Smooth muscle cell (in vitro differentiated cells): ENCODE results near the gene KMT2A. TPM values are rescaled to one million over a fixed set of nuclear protein-coding genes. Genes with fewer than 3 reads are reported as not detected.

Source experiments
- DNase-seq: peaks from one replicate; lab custom pipeline; 2025; ENCODE audit not compliant: unreplicated experiment; lab: John Stamatoyannopoulos, UW
- H2AFZ ChIP-seq: fragments of 200-600 bp; sonication (generic); 2 replicates; pipeline ENCODE4 v1.6.0; 2016; ENCODE audit warnings: antibody characterized with exemption, low read depth, mild to moderate bottlenecking
- H3F3A ChIP-seq: fragments of 200-600 bp; sonication (generic); 2 replicates; pipeline ENCODE4 v1.6.0; 2017; ENCODE audit warnings: antibody characterized with exemption, low read depth
- H3K27ac ChIP-seq: fragments of 200-600 bp; sonication (generic); 2 replicates; pipeline ENCODE4 v1.5.1; 2016; ENCODE audit warnings: low read depth, mild to moderate bottlenecking
- H3K27me3 ChIP-seq: fragments of 200-600 bp; sonication (generic); 2 replicates; pipeline ENCODE4 v1.6.1; 2016; ENCODE audit warnings: low read depth, mild to moderate bottlenecking
- H3K36me3 ChIP-seq: fragments of 200-600 bp; sonication (generic); 2 replicates; pipeline ENCODE4 v1.5.1; 2016; ENCODE audit warnings: low read depth
- H3K4me1 ChIP-seq: fragments of 200-600 bp; sonication (generic); 2 replicates; pipeline ENCODE4 v1.5.1; 2016; ENCODE audit warnings: low read depth
- H3K4me2 ChIP-seq: fragments of 200-600 bp; sonication (generic); 2 replicates; pipeline ENCODE4 v1.6.0; 2016; ENCODE audit warnings: mild to moderate bottlenecking
- H3K4me3 ChIP-seq: fragments of 200-600 bp; sonication (generic); 2 replicates; pipeline ENCODE4 v1.5.1; 2016; ENCODE audit warnings: mild to moderate bottlenecking
- H3K79me2 ChIP-seq: fragments of 200-600 bp; sonication (generic); 2 replicates; pipeline ENCODE4 v1.6.0; 2016; ENCODE audit warnings: low read depth, mild to moderate bottlenecking
- H3K9ac ChIP-seq: fragments of 200-600 bp; sonication (generic); 2 replicates; pipeline ENCODE4 v1.6.0; 2016; ENCODE audit warnings: low read depth
- H3K9me3 ChIP-seq: fragments of 200-600 bp; sonication (generic); replicated peaks from 2 replicates; pipeline ENCODE4 v1.5.1; 2016; ENCODE audit warnings: low read depth
- H4K20me1 ChIP-seq: fragments of 200-600 bp; sonication (generic); 2 replicates; pipeline ENCODE4 v1.6.0; 2016; ENCODE audit warnings: low read depth
- CTCF ChIP-seq: fragments of 200-600 bp; sonication (generic); IDR thresholded peaks from 2 replicates; pipeline ENCODE4 v1.5.1; 2017; ENCODE audit warnings: borderline replicate concordance, mild to moderate bottlenecking, antibody characterized with exemption; ENCODE audit not compliant: insufficient read depth, poor library complexity, severe bottlenecking
- WGBS: methylation state at CpG from one replicate; pipeline ENCODE4 v1.1.7; 2016; ENCODE audit warnings: low lambda C conversion rate; 5-methylcytosine and 5-hydroxymethylcytosine counted together
- polyA plus RNA-seq: library from polyadenylated mRNA; unstranded; fragments of >200 nt; fragmentation: Nextera tagmentation; extraction: Ambion mirVana; gene quantifications from 2 replicates; pipeline ENCODE4 v1.2.1, GENCODE V29; 2016
- total RNA-seq: library from RNA; depleted of rRNA; stranded (reverse); fragments of >200 nt; gene quantifications from 2 replicates; pipeline ENCODE4 v1.2.3, GENCODE V29; 2014

Gene KMT2A
- total and polyA plus RNA-seq, 2 experiments from 2014 or later = 15.5 to 27.8 TPM

GRCh38 chr11:118441770-118442275 is 5.5 kb downstream of the KMT2A start:
- no peaks in the 10 kb centered on the region for H3F3A ChIP-seq
- H3K27ac ChIP-seq = no peak overlapping the region
- no peaks in the 10 kb centered on the region for H3K9me3 ChIP-seq
- no peak overlapping the region for H3K4me2 ChIP-seq
- no peak overlapping the region for H3K4me3 ChIP-seq
- DNase-seq = no peak
- H3K4me1 ChIP-seq = peaks cover 31% of the 10 kb centered on the region
- H3K27me3 ChIP-seq = no peaks in the 10 kb centered on the region
- peaks cover 99% of the 10 kb centered on the region for H4K20me1 ChIP-seq
- H3K79me2 ChIP-seq = peaks cover 99% of the 10 kb centered on the region
- H3K9ac ChIP-seq = no peak overlapping the region
- no peak for TF ChIP-seq CTCF
- no peak overlapping the region for H2AFZ ChIP-seq
- 62% methylated on average over 3 of the region's 3 CpGs for WGBS
- no peaks in the 10 kb centered on the region for H3K36me3 ChIP-seq

- Histone ChIP-seq H3K36me3 (no peaks in the 10 kb centered on the region), H3K4me2 (no peak overlapping the region), H3F3A (no peaks in the 10 kb centered on the region), H3K4me1 (peaks cover 31% of the 10 kb centered on the region), H3K79me2 (peaks cover 99% of the 10 kb centered on the region), H2AFZ (no peak overlapping the region), H3K27me3 (no peaks in the 10 kb centered on the region), H4K20me1 (peaks cover 100% of the 10 kb centered on the region), H3K9ac (no peak overlapping the region), H3K9me3 (no peaks in the 10 kb centered on the region), H3K27ac (no peak overlapping the region), H3K4me3 (no peak overlapping the region)
- no peak for TF ChIP-seq CTCF
- DNase-seq = no peak
- WGBS = 90% methylated on average over 3 of the region's 3 CpGs
Observed at GRCh38 chr11:118442301-118442700, 6.0 kb downstream of the KMT2A start.

GRCh38 chr11:118442908-118443589 is 6.8 kb downstream of the KMT2A start:
- Histone ChIP-seq H2AFZ (no peak overlapping the region), H3K9ac (no peak overlapping the region), H3K4me1 (peaks cover 31% of the 10 kb centered on the region), H3K27ac (no peak overlapping the region), H3K79me2 (peaks cover 100% of the 10 kb centered on the region), H3F3A (no peaks in the 10 kb centered on the region), H4K20me1 (peaks cover 100% of the 10 kb centered on the region), H3K4me2 (no peak overlapping the region), H3K4me3 (no peak overlapping the region), H3K27me3 (no peaks in the 10 kb centered on the region), H3K36me3 (no peaks in the 10 kb centered on the region), H3K9me3 (no peaks in the 10 kb centered on the region)
- TF ChIP-seq CTCF = no peak
- WGBS = 98% methylated on average over 4 of the region's 4 CpGs
- no peak for DNase-seq

GRCh38 chr11:118443590-118444218 is 7.4 kb downstream of the KMT2A start:
- Histone ChIP-seq H4K20me1 (peaks cover 100% of the 10 kb centered on the region), H2AFZ (no peak overlapping the region), H3K9ac (no peak overlapping the region), H3K4me2 (no peak overlapping the region), H3K4me3 (no peak overlapping the region), H3K9me3 (no peaks in the 10 kb centered on the region), H3K79me2 (peaks cover 100% of the 10 kb centered on the region), H3F3A (no peaks in the 10 kb centered on the region), H3K36me3 (no peaks in the 10 kb centered on the region), H3K4me1 (peaks cover 29% of the 10 kb centered on the region), H3K27ac (no peak overlapping the region), H3K27me3 (no peaks in the 10 kb centered on the region)
- DNase-seq = no peak
- WGBS = 98% methylated on average over 2 of the region's 2 CpGs
- TF ChIP-seq CTCF = no peak
